WERI-Rb-1 (cell line): Measurements from ENCODE around the gene CDH4.
"Not testable (repeated sequence)": the region's sequence is repeated elsewhere in the genome, so short reads cannot be mapped to it uniquely, and the experiment has no call there.

Experiments
- DNase-seq: peaks from one replicate; pipeline ENCODE4 v3.0.0-alpha.2; 2020
- H3K27ac ChIP-seq: fragments of 250-450 bp; sonication (Bioruptor Pico); 2 replicates; pipeline ENCODE4 v1.5.1; 2020; ENCODE audit warnings: mild to moderate bottlenecking, moderate library complexity
- H3K27me3 ChIP-seq: fragments of 250-450 bp; sonication (Bioruptor Pico); 2 replicates; pipeline ENCODE4 v1.5.1; 2021; ENCODE audit warnings: mild to moderate bottlenecking, low read depth, moderate library complexity; ENCODE audit not compliant: insufficient read depth, severe bottlenecking
- H3K36me3 ChIP-seq: fragments of 250-450 bp; sonication (Bioruptor Pico); 2 replicates; pipeline ENCODE4 v1.5.1; 2020; ENCODE audit warnings: mild to moderate bottlenecking, moderate library complexity
- H3K4me3 ChIP-seq: 2 replicates; pipeline ENCODE4 v1.5.1; 2011; ENCODE audit warnings: low read depth, mild to moderate bottlenecking, control low read depth, low read length
- H3K9me3 ChIP-seq: fragments of 250-450 bp; sonication (Bioruptor Pico); 2 replicates; pipeline ENCODE4 v1.5.1; 2021; ENCODE audit warnings: mild to moderate bottlenecking, moderate library complexity; ENCODE audit not compliant: severe bottlenecking
- CTCF ChIP-seq: IDR thresholded peaks from 2 replicates; pipeline ENCODE4 v1.5.1; 2011; ENCODE audit warnings: low read depth, mild to moderate bottlenecking, control low read depth, inconsistent platforms, low read length

CDH4 gene

DNA sequence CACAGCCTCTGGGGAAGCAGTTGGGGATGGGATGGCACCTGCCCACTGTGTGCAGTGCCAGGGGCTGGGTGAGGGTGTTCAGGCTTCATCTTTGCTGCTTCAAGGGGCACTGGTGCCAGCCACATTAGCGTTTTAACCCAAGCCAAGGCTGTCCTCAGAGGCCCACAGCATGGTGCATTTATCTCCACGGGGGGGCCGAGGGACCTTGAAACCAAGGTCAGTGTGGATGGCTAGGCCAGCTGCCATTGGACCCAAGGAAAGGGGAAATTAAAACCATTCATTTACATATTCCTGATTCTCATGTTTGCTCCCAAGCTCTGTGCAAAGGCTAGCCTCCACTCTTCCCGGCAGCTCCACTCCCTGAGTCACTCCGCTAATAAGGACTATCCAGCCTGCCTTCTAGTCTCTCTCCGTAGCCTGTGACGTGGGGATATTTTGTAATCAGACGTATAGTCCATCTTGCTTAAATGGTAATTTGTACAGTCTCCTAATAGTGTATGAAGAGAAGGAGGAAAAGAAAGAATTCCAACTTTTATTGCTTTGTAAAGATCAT, 197.1 kb downstream of the CDH4 start:
- H3K4me3 ChIP-seq, result no peak overlapping the region
- H3K27me3 ChIP-seq, result peaks cover 83% of the 10 kb centered on the region
- H3K36me3 ChIP-seq, result no peaks in the 10 kb centered on the region
- no peak for DNase-seq
- H3K9me3 ChIP-seq, result no peaks in the 10 kb centered on the region
- no peak overlapping the region for H3K27ac ChIP-seq
- no peak for TF ChIP-seq CTCF

DNA sequence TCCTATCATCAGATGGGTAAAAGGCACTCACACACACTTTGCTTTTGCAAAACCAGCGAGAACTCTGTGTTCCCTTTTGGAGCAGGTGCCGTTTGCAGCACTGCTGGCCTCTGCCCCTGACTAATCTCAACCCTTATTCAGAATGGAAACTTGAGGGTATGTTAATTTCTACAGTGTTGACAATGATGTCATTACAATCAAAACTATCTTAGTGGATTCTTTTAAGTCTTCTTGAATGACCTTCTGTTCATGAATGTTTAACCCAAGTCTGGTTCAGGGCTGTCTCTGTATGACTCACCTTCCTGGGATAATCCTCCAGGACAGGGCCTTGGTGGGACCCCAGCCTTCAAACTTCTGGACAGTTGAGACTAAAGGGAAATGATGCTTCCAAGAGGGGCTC, 197.9 kb downstream of the CDH4 start:
- no peaks in the 10 kb centered on the region for H3K36me3 ChIP-seq
- DNase-seq, result no peak
- no peaks in the 10 kb centered on the region for H3K9me3 ChIP-seq
- no peak overlapping the region for H3K4me3 ChIP-seq
- H3K27ac ChIP-seq, result no peak overlapping the region
- TF ChIP-seq CTCF, result no peak
- peaks cover 91% of the 10 kb centered on the region for H3K27me3 ChIP-seq

- DNase-seq, result no peak
- Histone ChIP-seq H3K4me3 (no peak overlapping the region), H3K27ac (no peak overlapping the region), H3K36me3 (no peaks in the 10 kb centered on the region), H3K9me3 (no peaks in the 10 kb centered on the region), H3K27me3 (peaks cover 91% of the 10 kb centered on the region)
- no peak for TF ChIP-seq CTCF
These were observed 198.5 kb downstream of the CDH4 start for GRCh38 chr20:61450549-61450948.

DNA sequence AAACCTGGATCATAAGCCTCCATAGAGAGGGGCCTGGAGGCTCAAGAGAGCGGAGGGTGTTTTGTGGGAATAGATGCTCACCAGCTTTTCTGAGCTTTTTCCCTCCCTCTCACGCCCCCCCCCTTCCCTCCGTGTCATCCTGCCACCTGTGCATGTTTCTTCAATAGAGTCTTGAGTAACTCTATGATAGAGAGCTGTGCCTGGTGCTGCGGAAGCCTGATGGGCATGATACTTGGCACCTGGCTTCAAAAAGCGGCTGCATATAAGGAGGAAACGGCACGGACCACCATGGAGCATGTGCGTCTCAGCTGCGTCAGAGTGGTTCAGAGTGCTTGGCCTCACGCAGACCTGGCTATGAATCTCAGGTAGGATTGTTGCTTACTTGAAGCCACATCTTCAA, 198.9 kb downstream of the CDH4 start:
- Histone ChIP-seq H3K36me3 (no peaks in the 10 kb centered on the region), H3K27ac (no peak overlapping the region), H3K27me3 (peaks cover 91% of the 10 kb centered on the region), H3K9me3 (no peaks in the 10 kb centered on the region), H3K4me3 (no peak overlapping the region)
- TF ChIP-seq CTCF, result no peak
- DNase-seq, result no peak

- Histone ChIP-seq H3K9me3 (no peaks in the 10 kb centered on the region), H3K27me3 (peaks cover 92% of the 10 kb centered on the region), H3K4me3 (no peak overlapping the region), H3K27ac (no peak overlapping the region), H3K36me3 (no peaks in the 10 kb centered on the region)
- no peak for DNase-seq
- no peak for TF ChIP-seq CTCF
These were observed 199.9 kb downstream of the CDH4 start for GRCh38 chr20:61451953-61452352.

- no peaks in the 10 kb centered on the region for H3K36me3 ChIP-seq
- H3K27me3 ChIP-seq, result peaks cover 88% of the 10 kb centered on the region
- TF ChIP-seq CTCF, result no peak
- H3K4me3 ChIP-seq, result no peak overlapping the region
- DNase-seq, result no peak
- no peaks in the 10 kb centered on the region for H3K9me3 ChIP-seq
- H3K27ac ChIP-seq, result no peak overlapping the region
These were observed 201.2 kb downstream of the CDH4 start for GRCh38 chr20:61453219-61453618.

DNA sequence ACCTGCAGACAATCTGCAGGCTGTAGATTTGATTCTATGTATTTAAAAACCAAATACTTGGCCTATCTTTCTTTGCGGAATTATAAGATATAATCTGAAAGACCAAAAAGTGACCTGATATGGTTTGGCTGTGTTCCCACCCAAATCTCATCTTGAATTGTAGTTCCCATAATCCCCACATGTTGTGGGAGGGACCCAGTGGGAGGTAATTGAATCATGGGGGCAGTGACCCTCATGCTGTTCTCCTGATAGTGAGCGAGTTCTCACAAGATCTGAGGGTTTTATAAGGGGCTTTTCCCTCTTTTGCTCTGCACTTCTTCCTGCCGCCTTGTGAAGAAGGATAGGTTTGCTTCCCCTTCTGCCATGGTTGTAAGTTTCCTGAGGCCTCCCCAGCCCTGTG, 201.6 kb downstream of the CDH4 start:
- H3K27ac ChIP-seq, DNase-seq, H3K9me3 ChIP-seq, H3K4me3 ChIP-seq, H3K36me3 ChIP-seq: not testable (repeated sequence)
- peaks cover 84% of the 10 kb centered on the region for H3K27me3 ChIP-seq
